IPS-15b (cell line): ENCODE measurements around the gene GTF2I.
"Not testable (repeated sequence)": the region's sequence is repeated elsewhere in the genome, so short reads cannot be mapped to it uniquely, and the experiment has no call there.

ENCODE experiments used
- H3K27me3 ChIP-seq: one replicate; pipeline ENCODE4 v1.6.1; 2013; ENCODE audit warnings: low read length; ENCODE audit not compliant: control insufficient read depth, insufficient read depth
- H3K36me3 ChIP-seq: one replicate; pipeline ENCODE4 v1.6.1; 2013; ENCODE audit warnings: low read length; ENCODE audit not compliant: control insufficient read depth, insufficient read depth
- H3K4me1 ChIP-seq: one replicate; pipeline ENCODE4 v1.6.1; 2013; ENCODE audit warnings: mild to moderate bottlenecking, low read length; ENCODE audit not compliant: control insufficient read depth, insufficient read depth
- H3K4me3 ChIP-seq: one replicate; pipeline ENCODE4 v1.5.1; 2013; ENCODE audit warnings: low read depth, low read length
- H3K9ac ChIP-seq: one replicate; pipeline ENCODE4 v1.6.1; 2013; ENCODE audit warnings: low read depth, mild to moderate bottlenecking, low read length
- H3K9me3 ChIP-seq: one replicate; pipeline ENCODE4 v1.6.1; 2013; ENCODE audit warnings: mild to moderate bottlenecking, low read length; ENCODE audit not compliant: control insufficient read depth, insufficient read depth

The GTF2I gene

DNA sequence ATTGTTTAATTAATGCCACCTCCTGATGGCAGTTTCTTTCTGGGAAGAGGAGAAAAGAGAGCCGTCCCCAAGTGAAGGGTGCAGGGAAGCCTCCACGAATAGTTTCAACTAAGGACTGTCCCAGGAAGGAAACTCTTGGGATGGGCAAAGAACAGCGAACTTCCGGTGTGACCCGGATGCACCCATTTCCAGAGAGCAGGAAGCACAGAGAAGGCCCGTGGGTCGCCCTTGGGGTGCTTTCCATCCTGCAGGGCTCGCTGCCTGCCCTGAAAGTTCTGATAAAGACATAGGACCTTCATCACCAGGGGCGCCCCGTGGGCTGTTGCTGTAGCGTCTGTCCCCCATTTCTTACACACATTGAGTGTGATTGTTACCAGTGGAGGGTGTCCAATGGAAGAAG lies 27.0 kb downstream of the GTF2I start:
- Histone ChIP-seq H3K9ac (no peak overlapping the region), H3K4me3 (no peak overlapping the region), H3K9me3 (no peaks in the 10 kb centered on the region), H3K27me3 (no peaks in the 10 kb centered on the region), H3K36me3 (peaks cover 5% of the 10 kb centered on the region), H3K4me1 (no peaks in the 10 kb centered on the region)

GRCh38 chr7:74684921-74685320 lies 27.4 kb downstream of the GTF2I start:
- Histone ChIP-seq H3K36me3 (peaks cover 10% of the 10 kb centered on the region), H3K9me3 (no peaks in the 10 kb centered on the region), H3K9ac (no peak overlapping the region)

DNA sequence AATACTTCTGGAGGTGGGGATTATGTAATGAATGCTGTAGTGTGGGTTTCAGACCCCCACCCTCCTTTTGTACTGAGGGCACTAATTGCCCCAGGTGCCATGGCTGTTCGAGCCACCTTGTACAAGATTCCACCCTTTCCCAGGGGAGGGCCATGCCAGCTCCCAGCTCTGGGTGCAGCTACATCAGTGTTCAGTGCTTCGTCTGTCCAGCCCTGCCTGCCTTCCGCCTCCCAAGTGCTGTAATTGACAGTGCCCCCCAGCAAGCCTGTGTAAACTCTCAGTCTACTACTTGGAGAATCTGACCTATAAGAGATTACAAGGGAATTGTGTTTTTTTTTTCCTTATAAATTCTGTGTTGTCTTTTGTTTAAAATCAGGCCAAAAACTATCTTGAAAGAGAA lies 33.0 kb downstream of the GTF2I start:
- Histone ChIP-seq H3K4me3 (no peak overlapping the region), H3K9me3 (no peaks in the 10 kb centered on the region), H3K4me1 (no peaks in the 10 kb centered on the region), H3K36me3 (peaks cover 37% of the 10 kb centered on the region), H3K27me3 (no peaks in the 10 kb centered on the region), H3K9ac (no peak overlapping the region)

More at GRCh38 chr7:74684921-74685320, 27.4 kb downstream of the GTF2I start:
- no peak overlapping the region for H3K4me3 ChIP-seq
- no peaks in the 10 kb centered on the region for H3K4me1 ChIP-seq
- no peaks in the 10 kb centered on the region for H3K27me3 ChIP-seq

DNA sequence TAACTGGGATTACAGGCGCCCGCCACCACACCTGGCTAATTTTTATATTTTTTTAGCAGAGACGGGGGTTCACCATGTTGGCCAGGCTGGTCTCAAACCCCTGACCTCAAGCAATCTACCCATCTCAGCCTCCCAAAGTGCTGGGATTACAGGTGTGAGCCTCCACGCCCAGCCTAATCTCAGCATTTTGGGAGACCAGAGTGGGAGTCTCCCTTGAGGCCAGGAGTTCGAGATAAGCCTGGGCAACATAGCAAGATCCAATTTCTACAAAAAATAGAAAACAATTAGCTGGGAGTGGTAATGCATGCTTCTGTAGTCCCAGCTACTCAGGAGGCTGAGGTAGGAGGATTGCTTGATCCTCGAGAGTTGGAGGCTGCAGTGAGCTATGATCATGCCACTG lies 46.9 kb downstream of the GTF2I start:
- H3K36me3 ChIP-seq = peaks cover 40% of the 10 kb centered on the region
- not testable (repeated sequence) for H3K27me3 ChIP-seq, H3K4me3 ChIP-seq, H3K9me3 ChIP-seq, H3K9ac ChIP-seq, H3K4me1 ChIP-seq

DNA sequence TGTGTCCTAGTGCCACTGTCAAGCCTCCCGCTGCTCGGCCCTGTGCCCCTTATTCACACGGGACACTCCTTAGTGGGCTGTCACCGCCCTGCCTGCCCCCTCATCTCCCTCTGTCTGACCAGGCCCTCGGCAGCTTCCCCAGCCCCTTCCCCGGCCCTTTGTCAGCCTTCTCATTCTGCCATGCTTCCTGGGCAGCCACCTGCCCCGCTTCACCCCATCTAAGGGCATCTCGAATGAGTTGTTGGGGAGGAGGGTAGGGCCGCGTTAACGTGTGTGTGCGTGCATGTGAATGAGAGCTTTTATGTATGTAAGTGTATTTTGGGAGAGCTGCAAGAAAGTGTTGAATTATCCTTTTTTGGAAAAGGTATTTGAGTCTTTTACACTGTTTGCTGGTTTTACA lies 49.7 kb downstream of the GTF2I start:
- Histone ChIP-seq H3K4me3 (no peak overlapping the region), H3K4me1 (no peaks in the 10 kb centered on the region), H3K9ac (no peak overlapping the region), H3K36me3 (peaks cover 35% of the 10 kb centered on the region), H3K27me3 (no peaks in the 10 kb centered on the region), H3K9me3 (no peaks in the 10 kb centered on the region)

GRCh38 chr7:74708569-74709275 lies 51.2 kb downstream of the GTF2I start:
- peaks cover 32% of the 10 kb centered on the region for H3K36me3 ChIP-seq
- H3K9ac ChIP-seq = no peak overlapping the region
- H3K4me1 ChIP-seq = no peaks in the 10 kb centered on the region
- H3K27me3 ChIP-seq = no peaks in the 10 kb centered on the region
- no peaks in the 10 kb centered on the region for H3K9me3 ChIP-seq
- no peak overlapping the region for H3K4me3 ChIP-seq

DNA sequence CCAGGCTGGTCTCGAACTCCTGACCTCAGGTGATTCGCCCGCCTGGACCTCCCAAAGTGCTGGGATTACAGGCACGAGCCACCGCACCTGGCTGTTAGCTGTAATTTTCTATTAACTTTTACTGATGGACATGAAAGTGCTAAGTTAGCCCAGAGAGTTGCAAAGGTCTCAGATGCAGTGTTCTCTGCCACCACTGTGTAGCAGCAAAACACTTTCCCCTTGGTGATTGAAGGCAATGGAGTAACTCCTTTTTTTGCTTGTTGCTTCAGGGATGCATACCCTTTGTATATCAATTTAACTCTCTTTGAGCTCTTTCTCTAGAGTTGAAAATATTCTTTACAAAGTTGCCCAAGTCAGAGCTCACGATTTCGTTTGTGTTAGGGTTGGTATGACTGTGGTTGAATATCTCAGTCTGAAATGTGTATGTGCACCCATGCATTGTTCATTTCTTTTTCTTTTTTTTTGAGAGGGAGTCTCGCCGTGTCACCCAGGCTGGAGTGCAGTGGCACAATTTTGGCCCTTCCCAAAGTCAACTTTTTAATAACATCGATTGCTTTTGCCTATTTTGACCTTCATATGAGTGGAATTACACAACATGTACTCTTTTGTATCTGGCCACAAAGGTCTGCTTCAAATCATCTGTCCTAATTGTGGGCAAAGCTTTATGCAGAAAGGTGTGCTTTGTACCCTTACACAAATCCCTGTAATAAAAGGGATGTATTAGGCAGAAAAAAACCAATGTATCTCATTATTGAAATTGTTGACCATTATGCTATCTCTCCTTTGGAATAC lies 52.6 kb downstream of the GTF2I start:
- H3K27me3 ChIP-seq = no peaks in the 10 kb centered on the region
- H3K36me3 ChIP-seq = peaks cover 28% of the 10 kb centered on the region
- H3K9me3 ChIP-seq = no peaks in the 10 kb centered on the region

DNA sequence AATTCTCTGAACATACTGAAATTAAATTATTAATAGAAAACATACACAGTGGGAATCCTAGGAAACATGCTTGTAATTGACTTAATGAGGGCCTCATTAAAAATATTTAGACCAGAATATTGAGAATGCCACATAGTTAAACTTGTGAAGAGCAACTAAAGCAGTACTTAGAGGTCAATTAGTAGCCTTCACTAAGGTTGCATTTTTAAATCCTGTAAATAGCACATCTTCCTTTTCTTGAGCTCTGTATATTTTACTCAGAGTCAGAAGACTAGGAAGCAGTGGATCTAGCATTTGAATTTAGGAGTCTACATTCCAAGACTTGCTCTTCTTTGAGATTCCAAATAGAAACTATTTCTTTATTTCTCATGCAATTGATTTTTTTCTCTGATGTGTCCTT lies 56.0 kb downstream of the GTF2I start:
- Histone ChIP-seq H3K4me1 (no peaks in the 10 kb centered on the region), H3K27me3 (no peaks in the 10 kb centered on the region), H3K9ac (no peak overlapping the region), H3K36me3 (peaks cover 13% of the 10 kb centered on the region), H3K4me3 (no peak overlapping the region), H3K9me3 (no peaks in the 10 kb centered on the region)

More for the DNA sequence above, 52.6 kb downstream of the GTF2I start:
- no peak overlapping the region for H3K9ac ChIP-seq
- no peaks in the 10 kb centered on the region for H3K4me1 ChIP-seq
- H3K4me3 ChIP-seq = no peak overlapping the region

DNA sequence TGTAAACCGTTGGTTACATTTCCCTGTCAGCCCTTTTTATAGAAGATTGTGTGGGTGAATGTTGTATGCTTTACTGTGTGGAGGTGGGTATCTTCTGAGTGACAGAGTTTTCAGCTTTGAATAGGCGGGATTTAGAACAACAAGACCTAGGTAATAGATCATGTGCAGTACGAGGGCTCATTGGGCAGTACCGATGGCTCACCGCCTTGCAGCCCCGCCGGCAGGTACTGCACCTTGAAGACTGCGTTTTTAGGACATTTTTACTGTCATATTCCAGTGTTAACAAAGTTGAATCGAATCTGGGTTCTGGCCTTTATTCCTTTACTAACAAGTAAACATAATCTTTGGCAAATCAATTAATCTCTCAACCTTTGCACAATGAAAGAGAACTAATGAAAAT lies 60.4 kb downstream of the GTF2I start:
- no peak overlapping the region for H3K4me3 ChIP-seq
- H3K9me3 ChIP-seq = no peaks in the 10 kb centered on the region
- H3K9ac ChIP-seq = no peak overlapping the region
- peaks cover 11% of the 10 kb centered on the region for H3K36me3 ChIP-seq
- H3K4me1 ChIP-seq = no peaks in the 10 kb centered on the region
- no peaks in the 10 kb centered on the region for H3K27me3 ChIP-seq

DNA sequence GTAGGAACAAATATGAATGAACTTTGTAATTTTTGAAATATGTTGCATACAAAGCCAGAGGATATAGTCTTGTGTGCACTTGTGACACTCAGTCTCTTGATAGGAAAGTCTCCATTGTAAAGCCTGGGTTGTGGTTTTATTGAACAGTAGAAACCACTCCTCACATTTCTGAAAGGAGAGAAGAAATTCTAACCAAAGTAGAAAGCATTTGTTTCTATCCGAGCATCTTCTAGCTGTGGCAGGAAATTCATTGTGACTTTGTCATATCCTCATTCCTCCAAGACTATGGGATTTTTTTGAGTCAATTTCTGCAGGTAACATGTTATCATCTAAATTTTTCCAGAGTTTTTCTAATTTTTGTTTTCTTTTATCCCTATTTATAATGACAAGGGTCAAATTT lies 60.8 kb downstream of the GTF2I start:
- Histone ChIP-seq H3K9me3 (no peaks in the 10 kb centered on the region), H3K9ac (no peak overlapping the region), H3K27me3 (no peaks in the 10 kb centered on the region), H3K36me3 (peaks cover 11% of the 10 kb centered on the region), H3K4me1 (no peaks in the 10 kb centered on the region), H3K4me3 (no peak overlapping the region)

- no peaks in the 10 kb centered on the region for H3K9me3 ChIP-seq
- H3K9ac ChIP-seq = no peak overlapping the region
- H3K4me3 ChIP-seq = no peak overlapping the region
- H3K27me3 ChIP-seq = no peaks in the 10 kb centered on the region
- H3K36me3 ChIP-seq = peaks cover 11% of the 10 kb centered on the region
- no peaks in the 10 kb centered on the region for H3K4me1 ChIP-seq
Measured at GRCh38 chr7:74722153-74722552, 64.6 kb downstream of the GTF2I start.

- no peaks in the 10 kb centered on the region for H3K4me1 ChIP-seq
- no peaks in the 10 kb centered on the region for H3K36me3 ChIP-seq
- H3K9ac ChIP-seq = no peak overlapping the region
- H3K27me3 ChIP-seq = no peaks in the 10 kb centered on the region
- H3K4me3 ChIP-seq = no peak overlapping the region
- H3K9me3 ChIP-seq = no peaks in the 10 kb centered on the region
Measured at GRCh38 chr7:74725840-74726239, 68.3 kb downstream of the GTF2I start.
